NB4 (cell line): ENCODE data around the gene PRKG1.

Experiments
- CTCF ChIP-seq: IDR thresholded peaks from one replicate; pipeline ENCODE4 v1.5.1; 2012; ENCODE audit warnings: low read depth, low read length
- MAX ChIP-seq: IDR thresholded peaks from 2 replicates; pipeline ENCODE4 v1.6.1; 2011; ENCODE audit warnings: low read depth, low read length

- TF ChIP-seq MAX (no peak), CTCF (no peak)
Observed at GRCh38 chr10:51217505-51217904, 143.2 kb downstream of the PRKG1 start.
